ENCODE results near the gene STX18.

DNA sequence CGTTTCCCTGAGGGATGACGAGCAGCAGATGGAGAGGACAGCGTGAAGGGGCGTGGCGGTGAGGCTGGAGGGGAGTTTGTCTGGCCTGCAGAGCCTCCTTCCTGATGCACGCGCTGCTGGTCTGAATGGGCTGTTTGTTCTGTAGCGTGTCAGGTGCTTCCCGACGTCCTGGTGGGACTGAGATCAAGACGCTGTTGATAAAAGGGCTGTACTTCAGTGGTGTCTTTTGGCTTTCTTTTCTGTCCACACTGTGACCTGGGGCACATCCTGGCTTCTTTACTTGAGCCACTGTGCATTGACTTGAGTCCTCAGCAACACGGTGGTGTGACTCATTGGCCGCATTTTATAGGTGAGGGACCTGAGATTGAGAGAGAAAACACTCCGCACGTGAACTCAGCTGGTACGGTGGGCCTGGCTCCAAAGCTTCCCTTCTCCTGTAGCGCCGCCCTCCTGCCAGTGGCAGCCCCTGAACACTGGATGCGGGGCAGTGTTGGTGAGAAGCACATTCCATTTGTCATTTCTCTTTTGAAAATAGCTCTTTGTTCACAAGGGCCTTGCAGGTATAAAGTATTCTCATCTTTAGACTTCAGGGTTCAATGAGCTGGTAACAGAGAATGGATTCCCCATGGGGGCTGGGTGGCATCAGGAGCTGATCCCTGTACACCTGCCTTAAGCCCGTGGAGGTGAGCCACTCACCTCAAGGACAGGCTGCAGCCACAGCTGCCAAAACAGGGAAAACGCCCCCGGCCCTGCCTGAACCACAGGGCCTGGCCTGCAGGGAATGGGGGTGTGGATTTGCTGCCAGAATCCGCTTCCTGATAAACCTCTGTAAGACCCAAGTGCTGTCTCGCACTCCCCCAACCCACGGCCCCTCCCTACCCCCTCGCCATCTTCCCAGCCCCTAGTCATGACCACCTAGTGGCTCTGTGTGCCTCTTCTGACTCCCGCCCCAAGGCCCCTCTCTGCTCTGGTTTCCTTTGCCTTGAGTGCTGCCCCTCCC is 125.7 kb downstream of the STX18 start:
- TF ChIP-seq POLR2A (IDR thresholded peaks at IDR 0.05; ENCODE audit: low read depth, low read length) (no peak), PAX5 (IDR thresholded peaks at IDR 0.05; ENCODE audit: insufficient read depth, low read length, severe bottlenecking) (no peak), POLR2AphosphoS5 (IDR thresholded peaks at IDR 0.05; ENCODE audit: low read depth, low read length) (no peak), POU2F2 (IDR thresholded peaks at IDR 0.05; ENCODE audit: low read depth, low read length) (no peak)
